RWPE1 (cell line): ENCODE results near the gene CRIP2.
A peak's percentile ranks its signal among the peaks of the same experiment; 100 is the strongest.

Source experiments
- CTCF ChIA-PET: fragments of 350-600 bp; sonication (Branson Sonifier 250); formaldehyde crosslinking; extraction: SDS; loops from one replicate; lab custom pipeline; 2021; lab: Yijun Ruan, JAX
- POLR2A ChIA-PET: fragments of 400-600 bp; formaldehyde crosslinking; extraction: SDS; loops from one replicate; lab custom pipeline; 2020; ENCODE audit warnings: antibody characterized with exemption; ENCODE audit not compliant: low non-redundant PET; lab: Yijun Ruan, JAX
- DNase-seq: peaks from one replicate; pipeline ENCODE4 v3.0.0; 2012; ENCODE audit warnings: low spot score
- H3K27ac ChIP-seq: fragments of 450-650 bp; 2 replicates; pipeline ENCODE4 v1.5.1; 2017
- CTCF ChIP-seq: fragments of 450-650 bp; conservative IDR thresholded peaks from 2 replicates; pipeline ENCODE4 v1.5.1; 2017; ENCODE audit warnings: low read depth, mild to moderate bottlenecking

The CRIP2 gene

DNA sequence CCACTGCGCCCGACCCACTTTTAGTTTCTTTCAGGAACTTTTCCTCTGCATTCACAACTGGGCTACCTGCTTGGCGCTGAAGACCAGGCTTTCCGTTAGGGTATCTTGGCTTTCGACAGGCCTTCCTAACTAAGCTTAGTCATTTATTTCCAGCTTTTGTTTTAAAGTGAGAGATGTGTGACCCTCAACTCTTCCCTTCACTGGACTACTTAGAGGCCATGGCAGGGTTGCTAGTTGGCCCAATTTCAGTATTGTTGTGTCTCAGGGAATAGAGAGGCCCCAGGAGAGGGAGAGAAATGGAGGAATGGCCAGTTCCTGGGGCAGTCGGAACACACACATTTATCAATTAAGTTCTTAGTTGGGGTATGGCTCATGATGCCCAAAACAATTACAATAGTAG lies 44.6 kb upstream of the CRIP2 start:
- TF ChIP-seq CTCF = no peak
- ChIA-PET CTCF (interaction anchor here (1.0 to 1.4 kb wide), 2 partner anchors 51 to 60 kb away, joined by 3 to 7 read pairs; no protein-coding TSS in a partner anchor), POLR2A (no interaction called here)

DNA sequence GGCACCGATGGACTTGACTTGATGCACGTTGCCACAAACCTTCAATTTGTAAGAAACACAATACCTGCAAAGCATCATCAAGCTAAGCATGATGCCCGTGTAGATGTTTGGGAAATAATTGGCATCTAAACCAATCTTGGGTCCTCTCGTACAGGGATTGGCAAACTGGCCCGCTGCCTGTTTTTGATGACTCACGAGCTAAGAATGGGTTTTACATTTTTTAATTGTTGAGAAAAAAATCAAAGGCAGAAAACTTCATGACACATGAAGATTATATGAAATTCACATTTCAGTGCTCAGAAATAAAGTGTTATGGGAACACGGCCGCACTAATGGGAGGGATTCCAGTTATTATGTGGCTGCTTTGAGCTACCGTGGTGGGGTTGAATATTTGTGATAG lies 44.1 kb upstream of the CRIP2 start:
- peak overlapping the region; percentile 91 for H3K27ac ChIP-seq
- ChIA-PET CTCF (interaction anchor here (1.0 to 1.4 kb wide), 3 partner anchors 50 to 60 kb away, joined by 3 to 7 read pairs (median 4); no protein-coding TSS in a partner anchor), POLR2A (no interaction called here)
- DNase-seq = peak; percentile 89
- TF ChIP-seq CTCF = no peak

More for the DNA sequence above, 44.6 kb upstream of the CRIP2 start:
- peak overlapping the region; percentile 67 for H3K27ac ChIP-seq
- no peak for DNase-seq

- TF ChIP-seq CTCF = no peak
- CTCF ChIA-PET = interaction anchor here (0.6 to 1.4 kb wide), 4 partner anchors 50 to 61 kb away, joined by 3 to 7 read pairs (median 4); no protein-coding TSS in a partner anchor
- H3K27ac ChIP-seq = peak overlapping the region; percentile 91
- POLR2A ChIA-PET = no interaction called here
- DNase-seq = no peak
Measured at GRCh38 chr14:105431256-105431655, 43.4 kb upstream of the CRIP2 start.

- ChIA-PET CTCF (interaction anchor here (0.7 to 0.9 kb wide), 2 partner anchors 16 to 119 kb away, joined by 3 to 4 read pairs; no protein-coding TSS in a partner anchor), POLR2A (no interaction called here)
- TF ChIP-seq CTCF = no peak
- no peak for DNase-seq
- H3K27ac ChIP-seq = 0 out of 2 replicates have a peak overlapping the region, but pooled peaks have one; percentile 13
Measured at GRCh38 chr14:105432657-105433056, 42.0 kb upstream of the CRIP2 start.

DNA sequence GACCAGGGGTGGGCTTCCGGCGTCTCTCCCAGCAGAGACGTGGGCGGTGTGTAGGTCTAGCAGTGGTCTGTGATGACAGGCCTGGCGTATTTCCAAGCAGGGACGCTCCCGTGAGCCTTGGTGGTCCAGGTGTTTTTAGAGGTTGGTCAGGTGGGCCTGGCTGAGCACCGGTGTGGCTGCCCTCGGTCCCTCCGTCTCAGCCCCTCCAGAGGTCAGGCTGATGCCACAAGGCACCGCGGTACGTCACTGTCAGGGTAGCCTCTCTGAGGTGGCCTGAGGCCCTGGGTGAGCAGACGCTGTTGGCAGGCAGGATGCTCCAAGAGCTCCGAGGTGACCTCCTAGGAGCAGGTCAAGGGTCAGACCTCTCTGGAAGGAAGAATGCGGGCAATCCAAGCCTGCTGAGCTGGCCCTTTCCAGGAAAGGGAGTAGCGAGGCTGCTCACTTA lies 41.4 kb upstream of the CRIP2 start:
- H3K27ac ChIP-seq = peak overlapping the region; percentile 13; the same call in 1 of the 2 replicates
- CTCF ChIA-PET = interaction anchor here (0.6 to 0.9 kb wide), 2 partner anchors 15 to 388 kb away, joined by 3 read pairs; no protein-coding TSS in a partner anchor
- POLR2A ChIA-PET = no interaction called here
- DNase-seq = no peak
- no peak for TF ChIP-seq CTCF

DNA sequence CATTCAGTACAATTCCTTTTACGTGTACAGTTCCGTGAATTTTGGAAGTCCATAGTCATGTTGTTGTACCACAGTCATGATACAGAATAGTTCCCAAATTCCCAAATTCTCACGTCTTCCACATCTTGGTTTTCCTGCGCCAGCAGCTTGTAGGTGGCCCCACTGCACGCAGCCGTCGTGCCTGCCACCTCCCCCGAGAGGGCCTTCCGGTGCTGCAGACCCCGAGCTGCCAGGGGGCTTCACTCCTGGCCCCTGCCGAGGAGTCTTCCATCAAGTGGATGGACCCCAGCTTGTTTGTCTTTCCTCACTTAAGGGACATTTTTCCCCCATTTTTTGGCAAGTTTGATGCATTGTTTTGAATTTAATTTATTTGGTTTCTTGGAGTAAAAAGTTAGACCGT lies 38.2 kb upstream of the CRIP2 start:
- H3K27ac ChIP-seq = peak overlapping the region; percentile 61
- CTCF ChIA-PET = no interaction called here
- TF ChIP-seq CTCF = no peak
- POLR2A ChIA-PET = no interaction called here
- DNase-seq = no peak
